Measurements from ENCODE around the gene TSNAX. TPM values are rescaled to one million over a fixed set of nuclear protein-coding genes. Genes with fewer than 3 reads are reported as not detected.

Gene TSNAX
- total RNA-seq, 1 experiment from 2014 or later = 47.1 TPM

DNA sequence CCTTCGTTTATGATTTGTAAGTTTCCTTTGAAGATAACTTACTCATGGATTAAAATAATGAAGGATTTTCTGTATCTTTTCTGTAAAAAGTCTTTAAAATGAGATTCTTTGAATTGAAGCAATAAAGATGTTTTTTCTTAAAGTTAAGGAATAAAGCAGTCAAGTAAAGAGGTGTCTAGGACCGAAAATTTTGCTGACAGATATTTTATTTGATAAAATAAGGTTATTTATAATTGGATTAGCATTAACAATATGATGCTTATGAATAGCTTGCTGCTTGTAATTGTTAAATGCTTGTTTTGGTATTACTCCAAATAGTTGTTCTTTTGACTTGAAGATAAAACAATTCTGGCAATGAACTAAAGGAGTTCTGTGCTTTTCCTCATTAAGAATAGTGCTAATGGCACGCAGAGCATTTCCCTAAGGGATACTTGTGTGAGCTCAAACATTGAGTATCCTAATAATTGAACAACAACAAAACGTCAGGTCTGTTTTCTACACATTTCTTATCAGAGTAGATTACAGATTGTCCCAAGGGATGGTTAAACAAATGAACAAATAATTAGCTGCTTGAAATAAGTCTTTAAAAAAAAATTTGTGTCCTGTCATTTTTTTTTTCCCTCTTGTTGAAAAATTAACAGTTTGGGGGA, 16.6 kb downstream of the TSNAX start:
- intact Hi-C loops (cut with micrococcal nuclease) = no loop called here
- BruUV-seq (replicated peaks) = no TSS peak

More for the DNA sequence above, 16.6 kb downstream of the TSNAX start:
- ChIA-PET RAD21 (ENCODE audit: low non-redundant PET in 1 of 2, low total read pairs in 2 of 2, uncharacterized antibody in 2 of 2, unreplicated experiment in 2 of 2) (no interaction called here), POLR2A (no interaction called here), CTCF (no interaction called here)
- Histone ChIP-seq H3K79me2 (ENCODE audit: insufficient read depth, low read length) (peaks cover 17% of the 10 kb centered on the region), H3K9ac (ENCODE audit: low read length) (no peak overlapping the region), H3K4me2 (ENCODE audit: low read length) (no peak overlapping the region), H2AFZ (ENCODE audit: low read depth, low read length, poor library complexity, severe bottlenecking) (no peak overlapping the region), H3K9me3 (ENCODE audit: control insufficient read depth in 1 of 2, insufficient read depth in 1 of 2, low read depth in 1 of 2, low read length in 2 of 2) (peaks cover 0 to 5% of the 10 kb centered on the region in 2 experiments; a peak in 1 of 4 replicates), H3K27me3 (ENCODE audit: insufficient read depth, low read length) (no peaks in the 10 kb centered on the region), H3K4me1 (ENCODE audit: control insufficient read depth in 1 of 2, insufficient read depth in 2 of 2, low read length in 2 of 2) (no peaks in the 10 kb centered on the region), H3K4me3 (replicated peaks in 1 of 2; ENCODE audit: low read depth in 1 of 2, low read length in 2 of 2) (no peak overlapping the region), H3K36me3 (ENCODE audit: control insufficient read depth in 1 of 2, insufficient read depth in 2 of 2, low read length in 2 of 2) (peaks cover 13 to 24% of the 10 kb centered on the region in 2 experiments), H3K27ac (ENCODE audit: low read depth, low read length) (no peak overlapping the region), H3K9me2 (ENCODE audit: insufficient read depth) (no peaks in the 10 kb centered on the region), H4K20me1 (ENCODE audit: insufficient read depth) (no peaks in the 10 kb centered on the region)
- DNase-seq (ENCODE audit: low read depth, low spot score) = no peak
- TF ChIP-seq POLR2A (IDR thresholded peaks at IDR 0.05; ENCODE audit: borderline replicate concordance, extremely low read depth, insufficient read depth, insufficient read length) = no peak
- TF ChIP-seq SRF (IDR thresholded peaks at IDR 0.05; ENCODE audit: low read depth) = no peak
- TF ChIP-seq CBX3 (IDR thresholded peaks at IDR 0.05; ENCODE audit: low read depth) = no peak
- TF ChIP-seq SP1 (IDR thresholded peaks at IDR 0.05; ENCODE audit: low read depth) = no peak
- no peak for TF ChIP-seq EZH2 (IDR thresholded peaks at IDR 0.05)
- no peak for TF ChIP-seq EGR1 (IDR thresholded peaks at IDR 0.05; ENCODE audit: low read depth)
- TF ChIP-seq TCF7L2 (IDR thresholded peaks at IDR 0.05; ENCODE audit: borderline replicate concordance, extremely low read depth, insufficient read depth, insufficient read length) = no peak
- TF ChIP-seq JUND (IDR thresholded peaks at IDR 0.05) = no peak
- TF ChIP-seq, protein P1, sequence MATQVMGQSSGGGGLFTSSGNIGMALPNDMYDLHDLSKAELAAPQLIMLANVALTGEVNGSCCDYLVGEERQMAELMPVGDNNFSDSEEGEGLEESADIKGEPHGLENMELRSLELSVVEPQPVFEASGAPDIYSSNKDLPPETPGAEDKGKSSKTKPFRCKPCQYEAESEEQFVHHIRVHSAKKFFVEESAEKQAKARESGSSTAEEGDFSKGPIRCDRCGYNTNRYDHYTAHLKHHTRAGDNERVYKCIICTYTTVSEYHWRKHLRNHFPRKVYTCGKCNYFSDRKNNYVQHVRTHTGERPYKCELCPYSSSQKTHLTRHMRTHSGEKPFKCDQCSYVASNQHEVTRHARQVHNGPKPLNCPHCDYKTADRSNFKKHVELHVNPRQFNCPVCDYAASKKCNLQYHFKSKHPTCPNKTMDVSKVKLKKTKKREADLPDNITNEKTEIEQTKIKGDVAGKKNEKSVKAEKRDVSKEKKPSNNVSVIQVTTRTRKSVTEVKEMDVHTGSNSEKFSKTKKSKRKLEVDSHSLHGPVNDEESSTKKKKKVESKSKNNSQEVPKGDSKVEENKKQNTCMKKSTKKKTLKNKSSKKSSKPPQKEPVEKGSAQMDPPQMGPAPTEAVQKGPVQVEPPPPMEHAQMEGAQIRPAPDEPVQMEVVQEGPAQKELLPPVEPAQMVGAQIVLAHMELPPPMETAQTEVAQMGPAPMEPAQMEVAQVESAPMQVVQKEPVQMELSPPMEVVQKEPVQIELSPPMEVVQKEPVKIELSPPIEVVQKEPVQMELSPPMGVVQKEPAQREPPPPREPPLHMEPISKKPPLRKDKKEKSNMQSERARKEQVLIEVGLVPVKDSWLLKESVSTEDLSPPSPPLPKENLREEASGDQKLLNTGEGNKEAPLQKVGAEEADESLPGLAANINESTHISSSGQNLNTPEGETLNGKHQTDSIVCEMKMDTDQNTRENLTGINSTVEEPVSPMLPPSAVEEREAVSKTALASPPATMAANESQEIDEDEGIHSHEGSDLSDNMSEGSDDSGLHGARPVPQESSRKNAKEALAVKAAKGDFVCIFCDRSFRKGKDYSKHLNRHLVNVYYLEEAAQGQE (IDR thresholded peaks at IDR 0.05; ENCODE audit: low read depth) = no peak
- no peak for TF ChIP-seq RAD21 (IDR thresholded peaks at IDR 0.05; ENCODE audit: low read depth)
- no peak for TF ChIP-seq CEBPB (IDR thresholded peaks at IDR 0.05; ENCODE audit: low read depth)
- TF ChIP-seq ZFX (IDR thresholded peaks at IDR 0.05) = no peak
- TF ChIP-seq EZH2phosphoT487 (IDR thresholded peaks at IDR 0.05; ENCODE audit: borderline replicate concordance) = no peak
- no peak for TF ChIP-seq POLR2AphosphoS5 (IDR thresholded peaks at IDR 0.05; ENCODE audit: low read depth, low read length)
- no peak for ATAC-seq
